GM19193 (cell line): ENCODE data around the gene HCN3.

Source experiments
- POLR2A ChIP-seq: IDR thresholded peaks from 4 replicates; pipeline ENCODE4 v1.6.1; 2011; ENCODE audit not compliant: insufficient read depth, insufficient read length; ENCODE audit errors: extremely low read depth

HCN3 gene

GRCh38 chr1:155277070-155277901 is at the start of gene HCN3:
Gene HCN3, plus strand, starts transcription at chr1:155277463. Its CDS starts 128 bp downstream, at chr1:155277591.
- TF ChIP-seq POLR2A: no peak

- no peak for TF ChIP-seq POLR2A
Observed at GRCh38 chr1:155228096-155228427, 49.2 kb upstream of the HCN3 start.

GRCh38 chr1:155236451-155236850 is 40.8 kb upstream of the HCN3 start:
- TF ChIP-seq POLR2A: no peak

- TF ChIP-seq POLR2A: no peak
Observed at GRCh38 chr1:155241069-155241679, 36.1 kb upstream of the HCN3 start.

- no peak for TF ChIP-seq POLR2A
Observed at GRCh38 chr1:155241841-155242264, 35.4 kb upstream of the HCN3 start.

- no peak for TF ChIP-seq POLR2A
Observed at GRCh38 chr1:155242805-155243358, 34.4 kb upstream of the HCN3 start.

- peak; percentile 92 for TF ChIP-seq POLR2A
Observed at GRCh38 chr1:155244368-155245162, 32.7 kb upstream of the HCN3 start.

- no peak for TF ChIP-seq POLR2A
Observed at GRCh38 chr1:155245163-155245524, 32.1 kb upstream of the HCN3 start.

- TF ChIP-seq POLR2A: no peak
Observed at GRCh38 chr1:155247667-155248553, 29.4 kb upstream of the HCN3 start.

GRCh38 chr1:155250246-155250632 is 27.0 kb upstream of the HCN3 start:
- no peak for TF ChIP-seq POLR2A

- TF ChIP-seq POLR2A: peak; percentile 38
Observed at GRCh38 chr1:155250633-155251449, 26.4 kb upstream of the HCN3 start.

- TF ChIP-seq POLR2A: no peak
Observed at GRCh38 chr1:155251566-155251965, 25.7 kb upstream of the HCN3 start.

GRCh38 chr1:155253208-155253607 is 24.1 kb upstream of the HCN3 start:
- no peak for TF ChIP-seq POLR2A
